ENCODE results near the gene TTC28. TPM values are rescaled to one million over a fixed set of nuclear protein-coding genes. Genes with fewer than 3 reads are reported as not detected.
"Not testable (repeated sequence)": the region's sequence is repeated elsewhere in the genome, so short reads cannot be mapped to it uniquely, and the experiment has no call there.

Gene TTC28
- total and polyA plus RNA-seq, 7 donors = 1.2 to 12.1 (median 3.5) TPM

DNA sequence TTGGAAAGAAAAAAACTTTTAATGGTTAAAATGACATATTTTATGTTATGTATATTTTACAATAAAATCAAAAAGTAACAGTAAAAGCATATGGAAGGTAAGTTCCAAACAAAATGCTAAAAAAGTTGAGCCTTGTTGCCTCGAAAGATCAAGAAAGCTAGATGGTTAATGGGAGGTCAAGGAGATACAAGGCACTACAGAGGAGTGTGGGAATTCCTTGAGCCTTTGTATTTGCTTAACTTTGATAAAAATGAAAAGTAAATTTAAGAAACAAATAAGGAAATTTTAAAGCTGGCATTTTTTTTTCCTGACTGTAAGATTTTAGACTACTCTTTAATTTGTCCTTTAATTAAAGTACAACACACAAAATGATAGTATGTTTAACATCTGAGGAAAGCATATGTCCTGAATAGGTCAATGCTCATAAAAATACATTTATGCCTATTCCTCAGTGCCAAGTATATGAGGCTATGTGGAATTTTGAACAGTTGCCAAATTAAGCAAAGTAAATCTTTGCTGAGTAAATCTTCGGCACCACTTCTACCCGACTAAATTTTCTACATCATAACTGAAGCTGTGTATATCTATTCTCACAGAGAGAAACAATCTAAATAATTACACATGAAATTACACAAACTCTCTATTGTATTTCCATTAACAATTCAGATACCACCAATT is 108.8 kb downstream of the TTC28 start:
- intact Hi-C loops (cut with DNase I) = no loop called here
- DNase-seq (no peak), ATAC-seq (no peak)
- no peaks in the 10 kb centered on the region for H3K4me1 ChIP-seq
- 63 to 69% (median 69%) methylated on average over 3 of the region's 3 CpGs for WGBS, 3 donors
- no peak overlapping the region for H3K4me3 ChIP-seq
- TF ChIP-seq, protein P1, sequence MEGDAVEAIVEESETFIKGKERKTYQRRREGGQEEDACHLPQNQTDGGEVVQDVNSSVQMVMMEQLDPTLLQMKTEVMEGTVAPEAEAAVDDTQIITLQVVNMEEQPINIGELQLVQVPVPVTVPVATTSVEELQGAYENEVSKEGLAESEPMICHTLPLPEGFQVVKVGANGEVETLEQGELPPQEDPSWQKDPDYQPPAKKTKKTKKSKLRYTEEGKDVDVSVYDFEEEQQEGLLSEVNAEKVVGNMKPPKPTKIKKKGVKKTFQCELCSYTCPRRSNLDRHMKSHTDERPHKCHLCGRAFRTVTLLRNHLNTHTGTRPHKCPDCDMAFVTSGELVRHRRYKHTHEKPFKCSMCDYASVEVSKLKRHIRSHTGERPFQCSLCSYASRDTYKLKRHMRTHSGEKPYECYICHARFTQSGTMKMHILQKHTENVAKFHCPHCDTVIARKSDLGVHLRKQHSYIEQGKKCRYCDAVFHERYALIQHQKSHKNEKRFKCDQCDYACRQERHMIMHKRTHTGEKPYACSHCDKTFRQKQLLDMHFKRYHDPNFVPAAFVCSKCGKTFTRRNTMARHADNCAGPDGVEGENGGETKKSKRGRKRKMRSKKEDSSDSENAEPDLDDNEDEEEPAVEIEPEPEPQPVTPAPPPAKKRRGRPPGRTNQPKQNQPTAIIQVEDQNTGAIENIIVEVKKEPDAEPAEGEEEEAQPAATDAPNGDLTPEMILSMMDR (IDR thresholded peaks at IDR 0.05) = no peak
- H3K27ac ChIP-seq = no peak overlapping the region
- no peaks in the 10 kb centered on the region for H3K27me3 ChIP-seq (ENCODE audit: insufficient read depth in 3 of 3, low read length in 2 of 3)
- no peaks in the 10 kb centered on the region for H3K36me3 ChIP-seq (ENCODE audit: insufficient read depth in 1 of 2, low read depth in 1 of 2)
- no peaks in the 10 kb centered on the region for H3K9me3 ChIP-seq

DNA sequence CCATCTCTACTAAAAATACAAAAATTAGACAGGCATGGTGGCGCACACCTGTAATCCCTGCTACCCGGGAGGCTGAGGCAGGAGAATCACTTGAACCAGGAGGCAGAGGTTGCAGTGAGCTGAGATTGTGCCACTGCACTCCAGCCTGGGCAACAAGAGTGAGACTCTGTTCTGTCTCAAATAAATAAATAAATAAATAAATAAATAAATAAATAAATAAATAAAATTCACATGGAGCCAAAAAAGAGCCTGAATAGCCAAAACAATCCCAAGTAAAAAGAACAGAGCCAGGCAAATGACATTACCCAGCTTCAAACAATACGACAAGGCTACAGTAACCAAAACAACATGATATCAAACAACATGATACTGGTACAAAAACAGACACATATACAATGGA is 110.7 kb downstream of the TTC28 start:
- ATAC-seq; H3K9me3 ChIP-seq; H3K27ac ChIP-seq; DNase-seq; H3K27me3 ChIP-seq (ENCODE audit: insufficient read depth in 3 of 3, low read length in 2 of 3); H3K4me3 ChIP-seq; intact Hi-C loops (cut with DNase I); H3K36me3 ChIP-seq (ENCODE audit: insufficient read depth in 1 of 2, low read depth in 1 of 2); H3K4me1 ChIP-seq: not testable (repeated sequence)
- 93 to 100% (median 98%) methylated on average over 3 of the region's 3 CpGs for WGBS, 3 donors

DNA sequence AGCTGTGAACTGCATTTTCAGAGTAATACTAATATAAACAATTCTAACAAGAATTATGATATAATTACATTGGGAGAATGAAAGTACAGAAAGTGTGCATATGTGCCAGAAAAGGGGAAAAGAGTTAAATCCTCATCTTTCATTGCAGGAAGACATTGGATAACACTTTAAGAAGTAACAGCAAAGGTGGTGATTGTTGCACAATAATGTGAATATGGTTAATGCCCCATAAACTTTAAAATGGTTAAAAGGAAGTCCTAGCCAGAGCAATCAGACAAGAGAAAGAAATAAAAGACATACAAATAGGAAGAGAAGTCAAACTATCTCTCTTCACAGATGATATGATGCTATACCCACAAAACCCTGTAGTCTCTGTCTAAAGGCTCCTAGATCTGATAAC is 111.5 kb downstream of the TTC28 start:
- TF ChIP-seq, protein P1 (IDR thresholded peaks at IDR 0.05) = no peak
- H3K27ac ChIP-seq = no peak overlapping the region
- intact Hi-C loops (cut with DNase I) = no loop called here
- no peak overlapping the region for H3K4me3 ChIP-seq
- H3K9me3 ChIP-seq = no peaks in the 10 kb centered on the region
- no peaks in the 10 kb centered on the region for H3K4me1 ChIP-seq
- no peaks in the 10 kb centered on the region for H3K36me3 ChIP-seq (ENCODE audit: insufficient read depth in 1 of 2, low read depth in 1 of 2)
- no peaks in the 10 kb centered on the region for H3K27me3 ChIP-seq (ENCODE audit: insufficient read depth in 3 of 3, low read length in 2 of 3)
- no peak for ATAC-seq
- no peak for DNase-seq

DNA sequence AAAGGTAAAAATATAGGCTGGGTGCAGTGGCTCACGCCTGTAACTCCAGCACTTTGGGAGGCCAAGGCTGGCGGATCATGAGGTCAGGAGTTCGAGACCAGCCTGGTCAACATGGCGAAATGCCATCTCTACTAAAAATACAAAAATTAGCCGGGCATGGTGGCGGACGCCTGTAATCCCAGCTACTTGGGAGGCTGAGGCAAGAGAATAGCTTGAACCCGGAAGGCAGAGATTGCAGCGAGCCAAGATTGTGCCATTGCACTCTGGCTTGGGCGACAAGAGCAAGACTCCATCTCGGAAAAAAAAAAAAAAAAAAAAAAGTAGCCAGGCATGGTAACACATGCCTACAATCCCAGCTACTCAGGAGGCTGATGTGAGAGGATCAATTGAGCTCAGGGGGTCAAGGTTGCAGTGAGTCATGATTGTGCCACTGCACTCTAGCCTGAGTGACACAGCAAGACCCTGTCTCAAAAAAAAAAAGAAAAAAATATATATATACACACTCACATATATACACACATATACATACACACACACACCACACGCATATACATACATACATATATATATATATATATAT is 112.6 kb downstream of the TTC28 start:
- H3K9me3 ChIP-seq; H3K36me3 ChIP-seq (ENCODE audit: insufficient read depth in 1 of 2, low read depth in 1 of 2); ATAC-seq; H3K4me3 ChIP-seq; intact Hi-C loops (cut with DNase I); H3K27me3 ChIP-seq (ENCODE audit: insufficient read depth in 3 of 3, low read length in 2 of 3); H3K4me1 ChIP-seq; DNase-seq; H3K27ac ChIP-seq: not testable (repeated sequence)
- WGBS, 3 donors = 92 to 97% (median 96%) methylated on average over 12 of the region's 12 CpGs

DNA sequence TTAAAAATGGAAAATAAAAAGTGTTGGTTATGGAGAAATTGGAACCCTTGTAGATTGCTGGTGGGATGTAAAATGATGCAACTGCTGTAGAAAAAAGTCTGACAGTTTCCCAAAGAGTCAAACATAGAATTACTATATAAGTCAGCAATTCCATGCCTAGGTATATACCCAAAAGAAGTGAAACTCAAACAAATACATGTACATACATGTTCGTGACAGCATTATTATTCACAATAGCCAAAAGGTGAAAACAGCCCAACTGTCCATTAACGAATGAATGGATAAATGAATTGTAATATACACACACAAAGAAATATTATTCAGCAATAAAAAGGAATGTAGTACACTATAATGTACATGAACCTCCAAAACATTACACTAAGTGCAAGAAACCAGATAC is 116.0 kb downstream of the TTC28 start:
- intact Hi-C loops (cut with DNase I) = no loop called here
- ATAC-seq (no peak), DNase-seq (no peak)
- Histone ChIP-seq H3K4me1 (no peaks in the 10 kb centered on the region), H3K27ac (no peak overlapping the region), H3K9me3 (no peaks in the 10 kb centered on the region), H3K36me3 (ENCODE audit: insufficient read depth in 1 of 2, low read depth in 1 of 2) (no peaks in the 10 kb centered on the region), H3K27me3 (ENCODE audit: insufficient read depth in 3 of 3, low read length in 2 of 3) (no peaks in the 10 kb centered on the region), H3K4me3 (no peak overlapping the region)
- TF ChIP-seq, protein P1 (IDR thresholded peaks at IDR 0.05) = no peak
- 90 to 97% (median 92%) methylated on average over 2 of the region's 2 CpGs for WGBS, 3 donors

Data from psoas muscle (tissue), 8 donors.